HG03432 (cell line): ENCODE data around the gene MSLN.
"Not testable (repeated sequence)": the region's sequence is repeated elsewhere in the genome, so short reads cannot be mapped to it uniquely, and the experiment has no call there.

Source experiments
- ATAC-seq: cut with Tn5 transposase; IDR thresholded peaks from one replicate; pipeline ENCODE4 v1.9.1; 2021; ENCODE audit warnings: mild to moderate bottlenecking, moderate library complexity; ENCODE audit not compliant: unreplicated experiment

The MSLN gene

GRCh38 chr16:734208-734980 is 26.1 kb upstream of the MSLN start:
- ATAC-seq = no peak

GRCh38 chr16:734981-735881 is 25.3 kb upstream of the MSLN start:
- ATAC-seq = no peak

- ATAC-seq = no peak
Measured at GRCh38 chr16:735982-736453, 24.5 kb upstream of the MSLN start.

GRCh38 chr16:736936-737481 is 23.5 kb upstream of the MSLN start:
- ATAC-seq = no peak

- no peak for ATAC-seq
Measured at GRCh38 chr16:739560-740458, 20.7 kb upstream of the MSLN start.

- peak; percentile 17 for ATAC-seq
Measured at GRCh38 chr16:740459-740763, 20.1 kb upstream of the MSLN start.

- peak; percentile 80 for ATAC-seq
Measured at GRCh38 chr16:740764-741505, 19.6 kb upstream of the MSLN start, which contains the start of gene CIAO3. Gene CIAO3 (minus strand): TSS chr16:740997. CDS start chr16:740985, 12 bp downstream.

GRCh38 chr16:741986-742629 is 18.4 kb upstream of the MSLN start:
- ATAC-seq = no peak

GRCh38 chr16:742894-743293 is 17.6 kb upstream of the MSLN start:
- not testable (repeated sequence) for ATAC-seq

- ATAC-seq = no peak
Measured at GRCh38 chr16:743794-744500, 16.6 kb upstream of the MSLN start.

- ATAC-seq = no peak
Measured at GRCh38 chr16:745739-746138, 14.8 kb upstream of the MSLN start.

- no peak for ATAC-seq
Measured at GRCh38 chr16:746637-747036, 13.9 kb upstream of the MSLN start.

GRCh38 chr16:747978-748746 is 12.4 kb upstream of the MSLN start:
- no peak for ATAC-seq

- ATAC-seq = no peak
Measured at GRCh38 chr16:749010-749409, 11.5 kb upstream of the MSLN start.

- ATAC-seq = no peak
Measured at GRCh38 chr16:750485-750884, 10.0 kb upstream of the MSLN start.

- no peak for ATAC-seq
Measured at GRCh38 chr16:751152-752006, 9.2 kb upstream of the MSLN start.

- ATAC-seq = no peak
Measured at GRCh38 chr16:752007-752312, 8.6 kb upstream of the MSLN start.
